Brain microvascular endothelial cell (primary cell): ENCODE measurements around the gene GDPD4.

Experiments
- DNase-seq: peaks from one replicate; pipeline ENCODE4 v3.0.0-alpha.2; 2020
- H3K27ac ChIP-seq: fragments of 250-450 bp; sonication (Bioruptor Pico); 2 replicates; pipeline ENCODE4 v1.5.1; 2020; ENCODE audit warnings: mild to moderate bottlenecking, moderate library complexity
- H3K27me3 ChIP-seq: fragments of 250-450 bp; sonication (Bioruptor Pico); replicated peaks from 2 replicates; pipeline ENCODE4 v1.5.1; 2020; ENCODE audit warnings: mild to moderate bottlenecking
- H3K36me3 ChIP-seq: fragments of 250-450 bp; sonication (Bioruptor Pico); replicated peaks from 2 replicates; pipeline ENCODE4 v1.5.1; 2020; ENCODE audit warnings: mild to moderate bottlenecking
- H3K4me3 ChIP-seq: 2 replicates; pipeline ENCODE4 v1.5.1; 2011; ENCODE audit warnings: low read depth, mild to moderate bottlenecking, control low read depth, low read length, moderate library complexity
- in situ Hi-C: cut with HindIII; loops from 2 replicates; pipeline ENCODE4 v1.10.0; 2017; ENCODE audit warnings: low sequenced_read_pairs, low pct_ligation_motif_present
- TF ChIP-seq, protein P1 (sequence below): IDR thresholded peaks from 2 replicates; pipeline ENCODE4 v1.5.1; 2011; ENCODE audit warnings: low read depth, mild to moderate bottlenecking, moderate library complexity, low read length, control low read depth, inconsistent platforms; ENCODE audit errors: missing control alignments

Gene GDPD4

DNA sequence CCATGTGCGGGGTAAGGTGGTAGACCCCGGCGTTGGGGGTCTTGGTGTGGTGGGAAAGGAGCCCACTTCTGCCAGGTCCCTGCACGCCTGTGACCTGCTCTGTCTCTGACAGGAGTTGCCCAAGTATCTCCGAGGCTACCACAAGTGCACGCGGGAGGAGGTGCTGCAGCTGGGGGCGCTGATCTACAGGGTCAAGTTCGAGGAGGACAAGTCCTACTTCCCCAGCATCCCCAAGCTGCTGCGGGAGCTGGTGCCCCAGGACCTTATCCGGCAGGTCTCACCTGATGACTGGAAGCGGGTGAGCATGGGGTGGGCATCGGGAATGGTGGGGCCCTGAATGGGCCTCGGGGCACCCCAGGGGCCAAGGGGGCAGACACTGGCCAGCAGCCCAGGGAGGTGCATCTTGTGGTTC is 90.4 kb downstream of the GDPD4 start:
- no peak overlapping the region for H3K4me3 ChIP-seq
- no peaks in the 10 kb centered on the region for H3K27me3 ChIP-seq
- no peaks in the 10 kb centered on the region for H3K36me3 ChIP-seq
- TF ChIP-seq, protein P1, sequence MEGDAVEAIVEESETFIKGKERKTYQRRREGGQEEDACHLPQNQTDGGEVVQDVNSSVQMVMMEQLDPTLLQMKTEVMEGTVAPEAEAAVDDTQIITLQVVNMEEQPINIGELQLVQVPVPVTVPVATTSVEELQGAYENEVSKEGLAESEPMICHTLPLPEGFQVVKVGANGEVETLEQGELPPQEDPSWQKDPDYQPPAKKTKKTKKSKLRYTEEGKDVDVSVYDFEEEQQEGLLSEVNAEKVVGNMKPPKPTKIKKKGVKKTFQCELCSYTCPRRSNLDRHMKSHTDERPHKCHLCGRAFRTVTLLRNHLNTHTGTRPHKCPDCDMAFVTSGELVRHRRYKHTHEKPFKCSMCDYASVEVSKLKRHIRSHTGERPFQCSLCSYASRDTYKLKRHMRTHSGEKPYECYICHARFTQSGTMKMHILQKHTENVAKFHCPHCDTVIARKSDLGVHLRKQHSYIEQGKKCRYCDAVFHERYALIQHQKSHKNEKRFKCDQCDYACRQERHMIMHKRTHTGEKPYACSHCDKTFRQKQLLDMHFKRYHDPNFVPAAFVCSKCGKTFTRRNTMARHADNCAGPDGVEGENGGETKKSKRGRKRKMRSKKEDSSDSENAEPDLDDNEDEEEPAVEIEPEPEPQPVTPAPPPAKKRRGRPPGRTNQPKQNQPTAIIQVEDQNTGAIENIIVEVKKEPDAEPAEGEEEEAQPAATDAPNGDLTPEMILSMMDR = no peak
- DNase-seq = no peak
- in situ Hi-C loops = no loop called here
- no peak overlapping the region for H3K27ac ChIP-seq

- Histone ChIP-seq H3K27ac (no peak overlapping the region), H3K36me3 (no peaks in the 10 kb centered on the region), H3K27me3 (no peaks in the 10 kb centered on the region), H3K4me3 (no peak overlapping the region)
- TF ChIP-seq, protein P1 = no peak
- DNase-seq = no peak
- in situ Hi-C loops = no loop called here
Measured at GRCh38 chr11:77209663-77210062, 91.8 kb downstream of the GDPD4 start.

GRCh38 chr11:77208535-77208934 is 93.0 kb downstream of the GDPD4 start:
- Histone ChIP-seq H3K27ac (no peak overlapping the region), H3K27me3 (no peaks in the 10 kb centered on the region), H3K4me3 (no peak overlapping the region), H3K36me3 (no peaks in the 10 kb centered on the region)
- no peak for DNase-seq
- in situ Hi-C loops = no loop called here
- TF ChIP-seq, protein P1 = no peak

GRCh38 chr11:77207618-77208313 is 93.7 kb downstream of the GDPD4 start:
- no peak for DNase-seq
- in situ Hi-C loops = no loop called here
- no peaks in the 10 kb centered on the region for H3K36me3 ChIP-seq
- H3K27me3 ChIP-seq = no peaks in the 10 kb centered on the region
- TF ChIP-seq, protein P1 = no peak
- no peak overlapping the region for H3K27ac ChIP-seq
- no peak overlapping the region for H3K4me3 ChIP-seq

DNA sequence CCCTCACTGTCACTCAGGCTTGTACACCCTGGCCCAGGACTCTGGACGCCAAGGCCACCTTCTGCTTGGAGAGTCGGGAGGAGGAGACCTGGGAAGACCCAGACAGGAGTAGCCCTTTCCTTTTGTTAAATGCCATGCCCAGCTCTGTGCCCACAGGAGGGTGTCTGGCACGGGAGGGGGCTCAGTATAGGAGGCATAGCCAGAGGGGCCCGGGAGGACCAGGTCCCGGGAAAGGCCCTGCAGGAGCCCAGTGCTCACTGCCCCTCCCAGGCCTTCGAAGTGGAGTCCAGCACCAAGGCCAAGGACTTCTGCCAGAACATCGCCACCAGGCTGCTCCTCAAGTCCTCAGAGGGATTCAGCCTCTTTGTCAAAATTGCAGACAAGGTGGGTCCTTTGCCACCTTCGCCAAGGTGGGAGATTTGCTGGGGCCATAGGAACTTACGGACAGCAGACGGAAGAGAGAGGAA is 94.4 kb downstream of the GDPD4 start:
- no peak for DNase-seq
- H3K27ac ChIP-seq = no peak overlapping the region
- no peak overlapping the region for H3K4me3 ChIP-seq
- in situ Hi-C loops = no loop called here
- no peaks in the 10 kb centered on the region for H3K27me3 ChIP-seq
- TF ChIP-seq, protein P1 = peak; percentile 6
- H3K36me3 ChIP-seq = no peaks in the 10 kb centered on the region
